AG09309 (cell line): ENCODE measurements around the gene EEF1A2.

ENCODE experiments used
- DNase-seq: peaks from one replicate; pipeline ENCODE4 v3.0.0-alpha.2; 2010; ENCODE audit warnings: low read depth
- H3K4me3 ChIP-seq: 2 replicates; pipeline ENCODE4 v1.5.1; 2011; ENCODE audit warnings: mild to moderate bottlenecking, low read depth, low read length, moderate library complexity; ENCODE audit not compliant: control insufficient read depth
- TF ChIP-seq, protein P1 (sequence below): IDR thresholded peaks from 2 replicates; pipeline ENCODE4 v1.5.1; 2011; ENCODE audit warnings: mild to moderate bottlenecking, low read depth, low read length, inconsistent platforms; ENCODE audit not compliant: insufficient read depth, control insufficient read depth; ENCODE audit errors: missing control alignments

The EEF1A2 gene

DNA sequence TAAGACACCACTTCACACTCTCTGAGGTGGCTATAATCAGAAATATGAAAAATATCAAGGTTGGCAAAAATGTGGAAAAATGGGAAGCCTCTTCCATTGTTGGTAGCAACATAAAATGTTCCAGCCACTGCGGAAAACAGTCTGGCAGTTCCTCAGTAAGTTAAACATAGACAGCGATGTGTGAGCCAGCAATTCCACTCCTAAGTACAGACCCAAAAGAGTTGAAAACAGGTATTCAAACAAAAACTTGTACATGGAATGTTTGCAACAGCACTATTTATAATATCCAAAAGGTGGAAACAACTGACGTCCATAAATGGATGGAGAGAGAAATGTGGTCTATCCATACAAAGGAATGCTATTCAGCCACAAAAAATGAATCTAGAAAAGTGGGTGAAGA, 14.3 kb upstream of the EEF1A2 start:
- TF ChIP-seq, protein P1, sequence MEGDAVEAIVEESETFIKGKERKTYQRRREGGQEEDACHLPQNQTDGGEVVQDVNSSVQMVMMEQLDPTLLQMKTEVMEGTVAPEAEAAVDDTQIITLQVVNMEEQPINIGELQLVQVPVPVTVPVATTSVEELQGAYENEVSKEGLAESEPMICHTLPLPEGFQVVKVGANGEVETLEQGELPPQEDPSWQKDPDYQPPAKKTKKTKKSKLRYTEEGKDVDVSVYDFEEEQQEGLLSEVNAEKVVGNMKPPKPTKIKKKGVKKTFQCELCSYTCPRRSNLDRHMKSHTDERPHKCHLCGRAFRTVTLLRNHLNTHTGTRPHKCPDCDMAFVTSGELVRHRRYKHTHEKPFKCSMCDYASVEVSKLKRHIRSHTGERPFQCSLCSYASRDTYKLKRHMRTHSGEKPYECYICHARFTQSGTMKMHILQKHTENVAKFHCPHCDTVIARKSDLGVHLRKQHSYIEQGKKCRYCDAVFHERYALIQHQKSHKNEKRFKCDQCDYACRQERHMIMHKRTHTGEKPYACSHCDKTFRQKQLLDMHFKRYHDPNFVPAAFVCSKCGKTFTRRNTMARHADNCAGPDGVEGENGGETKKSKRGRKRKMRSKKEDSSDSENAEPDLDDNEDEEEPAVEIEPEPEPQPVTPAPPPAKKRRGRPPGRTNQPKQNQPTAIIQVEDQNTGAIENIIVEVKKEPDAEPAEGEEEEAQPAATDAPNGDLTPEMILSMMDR: no peak

DNA sequence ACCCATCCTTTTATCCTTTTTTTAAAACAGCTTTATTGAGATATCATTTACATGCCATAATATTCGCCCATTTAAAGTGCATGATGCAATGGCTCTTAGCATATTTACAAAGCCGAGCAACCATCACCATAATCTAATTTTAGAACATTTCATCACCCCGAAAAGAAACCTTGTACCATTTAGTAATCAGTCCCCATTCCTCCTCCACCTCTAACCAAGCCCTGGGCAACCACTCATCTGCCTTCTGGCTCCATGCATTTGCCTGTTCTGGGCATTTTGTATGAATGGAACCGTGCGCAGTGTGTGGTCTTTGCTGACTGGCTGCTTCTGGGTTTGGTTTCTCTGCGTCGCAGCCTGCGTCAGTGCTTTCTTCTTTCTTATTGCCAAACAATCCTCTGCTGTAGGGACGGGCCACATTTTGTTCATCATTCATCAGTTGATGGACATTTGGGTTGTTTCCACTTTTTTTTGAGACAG, 10.2 kb upstream of the EEF1A2 start:
- no peak for DNase-seq
- TF ChIP-seq, protein P1: no peak
- H3K4me3 ChIP-seq: no peak overlapping the region

More for the DNA sequence above, 14.3 kb upstream of the EEF1A2 start:
- no peak for DNase-seq
- no peak overlapping the region for H3K4me3 ChIP-seq

DNA sequence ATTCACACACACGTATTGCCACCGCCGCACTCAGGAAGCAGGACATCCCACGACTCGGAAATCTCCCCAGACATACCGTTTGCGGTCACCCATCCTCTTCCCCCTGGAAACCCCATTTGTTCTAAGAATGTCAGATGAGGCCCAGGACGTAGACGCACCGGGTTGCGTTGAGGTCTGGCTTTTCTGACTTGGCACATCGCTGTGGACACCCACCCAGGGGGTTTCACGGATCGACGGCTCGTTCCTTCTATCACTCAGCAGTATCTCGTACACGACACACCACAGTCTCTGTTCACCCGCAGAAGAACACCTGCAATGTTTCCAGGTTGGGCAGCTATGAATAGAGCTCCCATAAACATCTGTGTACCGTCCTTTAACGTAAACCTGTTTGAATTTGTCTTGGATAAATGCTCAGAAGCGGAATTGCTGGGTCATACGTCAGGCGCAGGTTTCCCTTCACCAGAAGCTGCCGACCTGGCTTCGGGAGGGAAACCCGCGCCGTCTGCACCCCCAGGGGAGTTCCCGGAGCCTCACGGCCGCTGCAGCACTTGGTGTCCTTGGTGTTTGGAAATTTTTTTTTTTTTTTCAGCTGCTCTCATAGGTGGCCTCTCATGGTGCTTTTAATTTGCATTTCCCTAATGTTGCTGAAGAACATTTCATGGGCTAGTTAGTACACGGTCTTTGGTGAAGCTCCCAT, 9.3 kb upstream of the EEF1A2 start:
- H3K4me3 ChIP-seq: no peak overlapping the region
- TF ChIP-seq, protein P1: no peak
- no peak for DNase-seq

DNA sequence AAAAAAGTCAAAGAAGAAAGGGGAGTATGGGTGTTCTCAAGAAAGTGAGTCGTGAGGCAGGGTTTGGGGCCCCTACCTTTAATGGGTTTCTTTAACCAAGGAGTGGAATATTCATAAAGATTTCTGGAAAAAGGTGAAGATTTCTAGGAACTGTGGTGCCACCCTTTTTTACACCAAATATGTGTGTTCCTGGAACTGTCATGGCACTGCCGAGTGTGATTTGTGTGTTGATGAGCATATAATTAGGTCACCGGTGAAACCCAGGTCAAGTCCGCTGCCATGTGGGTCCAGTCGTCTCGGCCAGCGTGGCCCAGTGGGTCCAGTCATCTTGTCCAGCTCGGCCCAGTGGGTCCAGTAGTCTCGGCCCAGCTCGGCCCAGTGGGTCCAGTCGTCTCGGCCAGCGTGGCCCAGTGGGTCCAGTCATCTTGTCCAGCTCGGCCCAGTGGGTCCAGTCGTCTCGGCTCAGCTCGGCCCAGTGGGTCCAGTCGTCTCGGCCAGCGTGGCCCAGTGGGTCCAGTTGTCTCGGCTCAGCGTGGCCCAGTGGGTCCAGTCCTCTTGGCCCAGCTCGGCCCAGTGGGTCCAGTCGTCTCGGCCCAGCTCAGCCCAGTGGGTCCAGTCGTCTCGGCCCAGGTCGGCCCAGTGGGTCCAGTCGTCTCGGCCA, 8.3 kb upstream of the EEF1A2 start:
- no peak for DNase-seq
- H3K4me3 ChIP-seq: no peak overlapping the region
- TF ChIP-seq, protein P1: no peak

DNA sequence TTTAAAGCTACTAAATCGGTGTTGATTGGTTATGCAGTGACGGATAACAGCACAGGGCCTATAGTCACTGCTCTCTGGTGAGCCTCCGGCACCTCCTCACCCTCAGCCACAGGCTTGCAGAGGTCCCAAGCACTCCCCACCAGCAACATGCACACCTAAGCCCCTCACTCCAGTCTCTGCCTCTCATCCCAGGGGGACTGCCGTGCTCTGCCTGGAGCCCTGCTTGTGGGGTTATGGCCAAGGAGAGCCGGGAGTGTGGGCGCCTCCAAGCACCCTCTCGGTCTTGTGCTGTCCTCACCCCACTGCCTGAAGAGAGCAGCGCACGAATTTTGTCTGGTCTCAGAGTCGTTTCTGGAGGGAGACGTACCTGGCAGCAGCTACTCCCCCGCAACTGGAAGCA, 6.8 kb upstream of the EEF1A2 start:
- H3K4me3 ChIP-seq: no peak overlapping the region
- DNase-seq: no peak
- TF ChIP-seq, protein P1: no peak

DNA sequence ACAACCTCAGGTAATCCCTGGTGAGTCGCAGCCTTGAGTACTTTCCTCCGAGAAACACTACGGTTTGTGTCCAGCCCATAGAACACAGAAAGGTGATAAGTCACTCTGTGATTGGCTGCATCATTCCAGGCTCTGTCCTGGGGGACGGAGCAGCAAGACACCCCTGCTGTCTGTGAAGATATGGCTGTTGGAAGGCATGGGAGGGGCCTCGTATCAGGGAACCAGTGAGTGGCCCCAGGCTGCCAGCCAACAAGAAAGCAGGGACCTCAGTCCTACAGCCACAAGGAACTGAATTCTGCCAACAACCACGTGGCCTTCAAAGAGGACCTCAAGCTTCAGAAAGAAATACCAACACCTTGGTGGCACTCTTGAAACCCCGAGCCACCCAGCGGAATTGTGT, 6.4 kb upstream of the EEF1A2 start:
- no peak overlapping the region for H3K4me3 ChIP-seq
- no peak for DNase-seq
- TF ChIP-seq, protein P1: no peak
